Renal cortical epithelial cell (primary cell): ENCODE measurements around the gene DNAJC18. TPM values are rescaled to one million over a fixed set of nuclear protein-coding genes. Genes with fewer than 3 reads are reported as not detected.

Experiments used
- DNase-seq: peaks from one replicate; pipeline ENCODE4 v3.0.0-alpha.2; 2011; ENCODE audit warnings: low read depth
- total RNA-seq: library from RNA; depleted of rRNA; stranded (reverse); fragments of >200 nt; gene quantifications from 2 replicates; pipeline ENCODE4 v1.2.3, GENCODE V29; 2014

Gene DNAJC18
- total RNA-seq, 1 donor from 2014 or later: 6.3 TPM

DNA sequence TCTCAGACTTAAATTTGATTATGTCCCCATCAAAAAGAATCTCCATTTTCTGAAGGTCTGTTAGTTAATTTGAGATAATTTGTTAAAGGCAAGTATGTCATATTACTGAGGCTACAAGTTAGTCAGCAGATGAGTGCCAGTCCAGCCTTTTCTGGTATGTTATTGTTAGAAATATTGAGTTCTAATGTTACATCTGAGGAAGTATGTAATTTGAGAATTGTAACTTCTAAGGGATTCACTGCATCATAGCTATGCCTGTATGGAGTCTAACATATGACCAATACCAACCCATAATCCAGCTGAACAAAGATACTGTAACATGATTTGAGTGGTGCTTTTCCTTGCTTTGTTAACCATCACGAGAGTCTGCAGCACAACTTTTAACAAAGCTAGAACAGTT, 70.1 kb downstream of the DNAJC18 start:
- DNase-seq: no peak

DNA sequence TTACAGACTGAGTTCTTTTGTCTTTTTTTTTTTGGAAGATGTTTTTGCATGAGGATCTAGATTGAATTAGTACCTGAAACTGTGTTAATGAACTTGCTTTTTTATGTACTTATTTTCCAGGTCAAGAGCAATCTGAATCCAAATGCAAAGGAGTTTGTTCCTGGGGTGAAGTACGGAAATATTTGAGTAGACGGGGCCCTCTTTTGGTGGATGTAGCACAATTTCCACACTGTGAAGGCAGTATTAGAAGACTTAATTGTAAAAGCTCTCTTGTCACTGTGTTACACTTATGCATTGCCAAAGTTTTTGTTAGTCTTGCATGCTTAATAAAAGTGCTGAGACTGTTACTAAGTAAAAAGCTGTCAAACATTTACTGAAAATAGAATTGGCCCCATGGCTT, 70.7 kb downstream of the DNAJC18 start:
- no peak for DNase-seq

- DNase-seq: no peak
These were observed 74.9 kb downstream of the DNAJC18 start for GRCh38 chr5:139364466-139364865.

- peak; percentile 22 for DNase-seq
These were observed 75.4 kb downstream of the DNAJC18 start for GRCh38 chr5:139363937-139364336.

DNA sequence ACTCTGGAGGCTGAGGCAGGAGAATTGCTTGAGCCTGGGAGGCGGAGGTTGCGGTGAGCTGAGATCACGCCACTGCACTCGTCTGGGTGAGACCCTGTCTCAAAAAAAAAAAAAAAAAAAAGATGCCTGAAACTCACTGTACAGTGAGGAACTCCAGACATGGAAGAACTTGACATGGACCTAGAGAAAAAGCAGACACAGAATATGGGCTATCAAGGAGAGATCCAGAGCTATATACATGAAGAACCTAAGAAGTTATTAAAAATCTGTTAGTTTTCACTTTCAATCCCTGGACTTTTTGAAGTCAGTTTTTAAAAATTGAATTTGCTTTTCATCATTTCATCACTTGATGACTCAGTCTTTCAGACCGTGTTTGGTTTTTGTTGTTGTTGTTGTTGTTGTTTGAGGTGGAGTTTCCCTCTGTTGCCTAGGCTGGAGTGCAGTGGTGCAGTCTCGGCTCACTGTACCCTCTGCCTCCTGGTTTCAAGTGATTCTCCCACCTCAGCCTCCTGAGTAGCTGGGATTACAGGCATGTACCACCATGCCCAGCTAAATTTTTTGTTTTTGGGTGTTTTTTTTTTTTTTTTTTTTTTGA, 77.4 kb downstream of the DNAJC18 start:
- DNase-seq: no peak

GRCh38 chr5:139360384-139360783, 78.9 kb downstream of the DNAJC18 start:
- no peak for DNase-seq

Other genes starting within 250 kb of the DNAJC18 start
- 59.7 and 160 TPM in 2 replicates for gene SIL1, start 241.2 kb downstream of the DNAJC18 start, total RNA-seq
- 280 and 486 TPM in 2 replicates for gene MATR3, start 145.8 kb downstream of the DNAJC18 start, total RNA-seq
- 62.3 and 110 TPM in 2 replicates for gene PAIP2, start 97.7 kb downstream of the DNAJC18 start, total RNA-seq
- 1.4 and 3.0 TPM in 2 replicates for gene SLC23A1, start 56.2 kb downstream of the DNAJC18 start, total RNA-seq
- not detected in 2 replicates for gene MZB1, start 49.6 kb downstream of the DNAJC18 start, total RNA-seq
- 0.52 and 2.8 TPM in 2 replicates for gene PROB1, start 44.4 kb downstream of the DNAJC18 start, total RNA-seq
- 6.6 and 6.9 TPM in 2 replicates for gene SPATA24, start 35.4 kb downstream of the DNAJC18 start, total RNA-seq
- gene ECSCR, start 23.2 kb upstream of the DNAJC18 start, total RNA-seq: 0.17 and 0.40 TPM in 2 replicates
- gene SMIM33, start 31.5 kb upstream of the DNAJC18 start, total RNA-seq: not detected in 2 replicates
- 12.4 and 15.5 TPM in 2 replicates for gene STING1, start 43.2 kb upstream of the DNAJC18 start, total RNA-seq
- gene UBE2D2, start 121.8 kb upstream of the DNAJC18 start, total RNA-seq: 78.2 and 86.7 TPM in 2 replicates
- gene CXXC5, start 208.8 kb upstream of the DNAJC18 start, total RNA-seq: 187 and 252 TPM in 2 replicates